B cell (primary cell): ENCODE data around the gene USP28. TPM values are rescaled to one million over a fixed set of nuclear protein-coding genes. Genes with fewer than 3 reads are reported as not detected.

ENCODE experiments used
- ATAC-seq: fragments of 200-7000 bp; cut with Tn5 transposase; one replicate; pipeline ENCODE4 v1.10.0; 2021; ENCODE audit warnings: low read depth, mild to moderate bottlenecking, moderate number of reproducible peaks, moderate library complexity
- CTCF ChIA-PET: fragments of 350-600 bp; sonication (Branson Sonifier 250); formaldehyde crosslinking; loops from one replicate; lab custom pipeline; 2021; ENCODE audit warnings: antibody characterized with exemption, inconsistent platforms; lab: Charles Lee
- POLR2A ChIA-PET: fragments of 350-600 bp; sonication (Branson Sonifier 250); formaldehyde crosslinking; loops from one replicate; lab custom pipeline; 2021; ENCODE audit warnings: antibody characterized with exemption; lab: Charles Lee
- DNase-seq: peaks from one replicate; pipeline ENCODE4 v3.0.0; 2013
- H2AFZ ChIP-seq: 2 replicates; pipeline ENCODE4 v1.6.1; 2012; ENCODE audit warnings: mild to moderate bottlenecking, low read depth, low read length; ENCODE audit not compliant: insufficient read depth, poor library complexity, severe bottlenecking
- H3K27ac ChIP-seq, 2 donors: 1 replicate in 1 of 2; 2 replicates in 1 of 2; pipeline ENCODE4 v1.5.1; 2012 to 2013; ENCODE audit warnings: low read length in 2 of 2, mild to moderate bottlenecking in 2 of 2, moderate library complexity in 1 of 2
- H3K27me3 ChIP-seq, 4 experiments: fragments of 200-600 bp in 1 of 4; sonication (generic) in 1 of 4; replicated peaks in 1 of 4; 1 replicate in 2 of 4; 2 replicates in 2 of 4; pipeline versions ENCODE4 v1.6.1 to v1.7.0; 2013 to 2016; ENCODE audit warnings: low read length in 3 of 4, mild to moderate bottlenecking in 2 of 4, mixed read lengths in 1 of 4, moderate library complexity in 1 of 4; ENCODE audit not compliant: insufficient read depth in 4 of 4, control insufficient read depth in 3 of 4; ENCODE audit errors: control extremely low read depth in 1 of 4
- H3K36me3 ChIP-seq, 2 experiments: replicated peaks in 1 of 2; 1 replicate in 1 of 2; 2 replicates in 1 of 2; pipeline versions ENCODE4 v1.6.1 to v1.7.1; 2013; ENCODE audit warnings: low read length in 1 of 2; ENCODE audit not compliant: insufficient read depth in 2 of 2, control insufficient read depth in 1 of 2; ENCODE audit errors: control extremely low read depth in 1 of 2, extremely low read depth in 1 of 2
- H3K4me1 ChIP-seq, 2 donors: fragments of 200-600 bp in 1 of 2; sonication (generic) in 1 of 2; 1 replicate in 1 of 2; 2 replicates in 1 of 2; pipeline versions ENCODE4 v1.5.1 to v1.6.1; 2013 to 2017; ENCODE audit warnings: low read length in 2 of 2; ENCODE audit not compliant: control insufficient read depth in 2 of 2, insufficient read depth in 2 of 2
- H3K4me2 ChIP-seq: replicated peaks from 2 replicates; pipeline ENCODE3; 2012; ENCODE audit warnings: mild to moderate bottlenecking, low read depth, low read length; ENCODE audit not compliant: poor library complexity, severe bottlenecking
- H3K4me3 ChIP-seq, 5 experiments: fragments of 200-600 bp in 1 of 5; sonication (generic) in 1 of 5; 1 replicate in 3 of 5; 2 replicates in 2 of 5; pipeline versions ENCODE4 v1.5.1 to v1.7.0; 2011 to 2016; ENCODE audit warnings: low read length in 4 of 5, mild to moderate bottlenecking in 4 of 5, low read depth in 2 of 5, control low read depth in 1 of 5, moderate library complexity in 1 of 5; ENCODE audit not compliant: insufficient read depth in 1 of 5; ENCODE audit errors: control extremely low read depth in 1 of 5, extremely low read depth in 1 of 5
- H3K79me2 ChIP-seq: fragments of 200-600 bp; sonication (generic); one replicate; pipeline ENCODE4 v1.6.0; 2016; ENCODE audit warnings: low read length; ENCODE audit not compliant: control insufficient read depth, insufficient read depth
- H3K9ac ChIP-seq: fragments of 200-600 bp; sonication (generic); 2 replicates; pipeline ENCODE4 v1.6.1; 2017; ENCODE audit warnings: mild to moderate bottlenecking, low read length, moderate library complexity
- H3K9me3 ChIP-seq, 3 donors: one replicate each; pipeline versions ENCODE4 v1.6.1 to v1.7.1; 2013; ENCODE audit warnings: low read length in 2 of 3; ENCODE audit not compliant: control insufficient read depth in 2 of 3, insufficient read depth in 1 of 3; ENCODE audit errors: control extremely low read depth in 1 of 3
- H4K20me1 ChIP-seq: 2 replicates; pipeline ENCODE4 v1.6.0; 2012; ENCODE audit warnings: mild to moderate bottlenecking, low read length; ENCODE audit not compliant: insufficient read depth, control insufficient read depth, poor library complexity, severe bottlenecking
- H3K27ac Mint-ChIP-seq: one replicate; pipeline ENCODE4 v1.8.0; 2021; ENCODE audit warnings: mixed read lengths
- H3K27me3 Mint-ChIP-seq: one replicate; pipeline ENCODE4 v1.8.0; 2021; ENCODE audit warnings: mixed read lengths
- H3K4me1 Mint-ChIP-seq: one replicate; pipeline ENCODE4 v1.8.0; 2021; ENCODE audit warnings: mixed read lengths
- H3K4me3 Mint-ChIP-seq: one replicate; pipeline ENCODE4 v1.8.0; 2021; ENCODE audit warnings: mixed read lengths
- H3K9me3 Mint-ChIP-seq: one replicate; pipeline ENCODE4 v1.8.0; 2022; ENCODE audit warnings: mixed read lengths; ENCODE audit not compliant: insufficient read depth
- EZH2 ChIP-seq: IDR thresholded peaks from 2 replicates; pipeline ENCODE4 v1.6.1; 2012; ENCODE audit warnings: borderline replicate concordance, low read depth, mild to moderate bottlenecking, moderate library complexity, low read length; ENCODE audit not compliant: insufficient read depth, poor library complexity, severe bottlenecking
- WGBS: methylation state at CpG from one replicate; pipeline ENCODE4 v1.1.5; 2013; ENCODE audit warnings: missing lambda C conversion rate; ENCODE audit not compliant: insufficient coverage; 5-methylcytosine and 5-hydroxymethylcytosine counted together
- intact Hi-C: fragments of 100-400 bp; cut with micrococcal nuclease; formaldehyde crosslinking; loops from one replicate; pipeline ENCODE4 v1.10.0; 2022
- polyA plus RNA-seq: library from polyadenylated mRNA; depleted of rRNA; stranded (reverse); fragments of >200 nt; gene quantifications from 2 replicates; pipeline ENCODE4 v1.2.3, GENCODE V29; 2012
- total RNA-seq, 2 donors: library from RNA; stranded (reverse); fragments of 120-200 nt in 1 of 2; gene quantifications; 1 replicate in 1 of 2; 2 replicates in 1 of 2; pipeline versions ENCODE4 v1.2.3 to v1.2.4, GENCODE V29; 2013 to 2022
- TF ChIP-seq, protein P1 (sequence below): fragments of 200-600 bp; IDR thresholded peaks from one replicate; pipeline ENCODE4 v1.8.0; 2022; ENCODE audit warnings: antibody characterized with exemption, mild to moderate bottlenecking

Gene USP28
- total and polyA plus RNA-seq, 2 donors (not counting 1 experiment from before 2014, with no cell fraction given), result 78.0 to 104 TPM

- ATAC-seq, result no peak
- H3K36me3 ChIP-seq, result peaks cover 15 to 47% of the 10 kb centered on the region in 2 experiments
- H3K9ac ChIP-seq, result no peak overlapping the region
- DNase-seq, result no peak
- H4K20me1 ChIP-seq, result no peaks in the 10 kb centered on the region
- 94% methylated on average over 4 of the region's 4 CpGs for WGBS
- H3K9me3 ChIP-seq, result peaks cover 0 to 5% (median 0%) of the 10 kb centered on the region in 3 donors
- Mint-ChIP-seq H3K9me3 (no peaks in the 10 kb centered on the region), H3K27ac (peak overlapping the region; percentile 27), H3K4me1 (peaks cover 28% of the 10 kb centered on the region), H3K27me3 (no peaks in the 10 kb centered on the region), H3K4me3 (no peak overlapping the region)
- no peak overlapping the region for H3K27ac ChIP-seq
- H3K4me3 ChIP-seq, result no peak overlapping the region
- intact Hi-C loops, result no loop called here
- ChIA-PET POLR2A (no interaction called here), CTCF (interaction anchor here (0.9 to 1.3 kb wide), 2 partner anchors 29 to 61 kb away, joined by 4 to 5 read pairs; no protein-coding TSS in a partner anchor)
- no peak overlapping the region for H3K4me2 ChIP-seq
- peaks cover 32% of the 10 kb centered on the region for H3K79me2 ChIP-seq
- H3K27me3 ChIP-seq, result no peaks in the 10 kb centered on the region
- H2AFZ ChIP-seq, result no peak overlapping the region
- H3K4me1 ChIP-seq, result peaks cover 39 to 45% of the 10 kb centered on the region in 2 donors
- no peak for TF ChIP-seq EZH2
- TF ChIP-seq, protein P1, sequence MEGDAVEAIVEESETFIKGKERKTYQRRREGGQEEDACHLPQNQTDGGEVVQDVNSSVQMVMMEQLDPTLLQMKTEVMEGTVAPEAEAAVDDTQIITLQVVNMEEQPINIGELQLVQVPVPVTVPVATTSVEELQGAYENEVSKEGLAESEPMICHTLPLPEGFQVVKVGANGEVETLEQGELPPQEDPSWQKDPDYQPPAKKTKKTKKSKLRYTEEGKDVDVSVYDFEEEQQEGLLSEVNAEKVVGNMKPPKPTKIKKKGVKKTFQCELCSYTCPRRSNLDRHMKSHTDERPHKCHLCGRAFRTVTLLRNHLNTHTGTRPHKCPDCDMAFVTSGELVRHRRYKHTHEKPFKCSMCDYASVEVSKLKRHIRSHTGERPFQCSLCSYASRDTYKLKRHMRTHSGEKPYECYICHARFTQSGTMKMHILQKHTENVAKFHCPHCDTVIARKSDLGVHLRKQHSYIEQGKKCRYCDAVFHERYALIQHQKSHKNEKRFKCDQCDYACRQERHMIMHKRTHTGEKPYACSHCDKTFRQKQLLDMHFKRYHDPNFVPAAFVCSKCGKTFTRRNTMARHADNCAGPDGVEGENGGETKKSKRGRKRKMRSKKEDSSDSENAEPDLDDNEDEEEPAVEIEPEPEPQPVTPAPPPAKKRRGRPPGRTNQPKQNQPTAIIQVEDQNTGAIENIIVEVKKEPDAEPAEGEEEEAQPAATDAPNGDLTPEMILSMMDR, result no peak
These were observed 40.1 kb downstream of the USP28 start for GRCh38 chr11:113835306-113835705.

DNA sequence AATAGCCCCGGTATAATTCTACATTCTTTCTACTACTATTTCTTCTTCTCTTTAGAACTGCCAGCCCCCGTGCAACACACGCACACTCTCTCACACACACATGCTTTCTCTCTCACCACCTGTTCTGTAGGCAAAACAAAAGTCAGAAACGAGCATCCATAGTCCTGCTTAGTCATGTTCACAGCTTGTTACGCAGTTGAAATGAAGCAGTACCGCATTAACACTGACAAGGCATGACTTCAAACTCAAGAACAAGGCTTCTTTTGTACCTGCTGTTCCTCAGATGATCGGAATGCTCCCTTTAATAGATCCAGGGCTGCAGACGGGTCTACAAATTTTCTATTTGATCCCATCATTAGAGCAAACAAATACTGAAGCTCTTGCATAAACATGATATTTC, 42.2 kb downstream of the USP28 start:
- Mint-ChIP-seq H3K27me3 (no peaks in the 10 kb centered on the region), H3K9me3 (no peaks in the 10 kb centered on the region)

More for the DNA sequence above, 42.2 kb downstream of the USP28 start:
- Histone ChIP-seq H2AFZ (no peak overlapping the region), H3K27me3 (no peaks in the 10 kb centered on the region), H4K20me1 (no peaks in the 10 kb centered on the region), H3K4me2 (no peak overlapping the region), H3K9me3 (no peaks in the 10 kb centered on the region), H3K79me2 (peaks cover 22% of the 10 kb centered on the region), H3K36me3 (peaks cover 16 to 54% of the 10 kb centered on the region in 2 experiments), H3K4me3 (no peak overlapping the region), H3K9ac (no peak overlapping the region), H3K27ac (peak overlapping the region in 1 of 2 donors; percentile 65), H3K4me1 (peaks cover 18 to 24% of the 10 kb centered on the region in 2 donors)
- CTCF ChIA-PET, result interaction anchor here (0.7 to 2.0 kb wide), 6 partner anchors 37 to 428 kb away, joined by 3 to 6 read pairs (median 4); partner anchors contain the start of gene USP28
- DNase-seq (no peak), ATAC-seq (no peak)
- peaks cover 24% of the 10 kb centered on the region for H3K4me1 Mint-ChIP-seq
- TF ChIP-seq, protein P1, result no peak
- no peak for TF ChIP-seq EZH2
- POLR2A ChIA-PET, result no interaction called here
- intact Hi-C loops, result no loop called here
- 91% methylated on average over 8 of the region's 8 CpGs for WGBS
- no peak overlapping the region for H3K4me3 Mint-ChIP-seq
- H3K27ac Mint-ChIP-seq, result peak overlapping the region; percentile 50
